Cerebellar nuclear complex (tissue), 1 donor: Measurements from ENCODE around the gene ZMYND19.
"Not testable (repeated sequence)": the region's sequence is repeated elsewhere in the genome, so short reads cannot be mapped to it uniquely, and the experiment has no call there.

Experiments used
- DNase-seq, 2 experiments: peaks; one replicate each; lab custom pipeline; 2025; lab: John Stamatoyannopoulos, UW

Gene ZMYND19

GRCh38 chr9:137556069-137556838, 34.1 kb downstream of the ZMYND19 start:
- DNase-seq: no peak

GRCh38 chr9:137555179-137555578, 35.1 kb downstream of the ZMYND19 start:
- no peak for DNase-seq

GRCh38 chr9:137554349-137554748, 36.0 kb downstream of the ZMYND19 start:
- DNase-seq: no peak

- not testable (repeated sequence) for DNase-seq
Measured at GRCh38 chr9:137553654-137554053, 36.7 kb downstream of the ZMYND19 start.

- no peak for DNase-seq
Measured at GRCh38 chr9:137552022-137552768, 38.1 kb downstream of the ZMYND19 start.

GRCh38 chr9:137551264-137552021, 38.9 kb downstream of the ZMYND19 start, which contains the start of gene MRPL41:
Gene MRPL41, plus strand, starts transcription at chr9:137551879. Its CDS starts 203 bp downstream, at chr9:137552082.
- peak in 1 of 2 experiments; percentile 56 for DNase-seq

GRCh38 chr9:137550958-137551263, 39.4 kb downstream of the ZMYND19 start:
- DNase-seq: not testable (repeated sequence)

GRCh38 chr9:137550231-137550621, 40.1 kb downstream of the ZMYND19 start, which contains the start of gene PNPLA7:
Gene PNPLA7, minus strand, starts transcription at chr9:137550402. Its CDS starts 205 bp downstream, at chr9:137550197.
- peak; percentile 57 to 77 for DNase-seq

- DNase-seq: no peak
Measured at GRCh38 chr9:137547687-137548543, 42.4 kb downstream of the ZMYND19 start.

- DNase-seq: no peak
Measured at GRCh38 chr9:137545123-137545522, 45.2 kb downstream of the ZMYND19 start.

GRCh38 chr9:137544176-137544760, 46.0 kb downstream of the ZMYND19 start:
- no peak for DNase-seq

GRCh38 chr9:137543237-137543963, 46.9 kb downstream of the ZMYND19 start:
- no peak for DNase-seq

GRCh38 chr9:137542486-137542885, 47.8 kb downstream of the ZMYND19 start:
- DNase-seq: no peak

- no peak for DNase-seq
Measured at GRCh38 chr9:137540536-137540935, 49.8 kb downstream of the ZMYND19 start.

- no peak for DNase-seq
Measured at GRCh38 chr9:137538058-137538457, 52.3 kb downstream of the ZMYND19 start.

GRCh38 chr9:137536594-137537131, 53.6 kb downstream of the ZMYND19 start:
- DNase-seq: not testable (repeated sequence)

GRCh38 chr9:137535120-137535428, 55.2 kb downstream of the ZMYND19 start:
- DNase-seq: no peak

GRCh38 chr9:137534256-137535119, 55.8 kb downstream of the ZMYND19 start:
- no peak for DNase-seq

GRCh38 chr9:137532891-137533468, 57.3 kb downstream of the ZMYND19 start:
- DNase-seq: not testable (repeated sequence)
